GM21737 (cell line): Measurements from ENCODE around the gene CTDP1.
"Not testable (repeated sequence)": the region's sequence is repeated elsewhere in the genome, so short reads cannot be mapped to it uniquely, and the experiment has no call there.

Experiments used
- ATAC-seq: cut with Tn5 transposase; IDR thresholded peaks from one replicate; pipeline ENCODE4 v1.9.1; 2021; ENCODE audit warnings: mild to moderate bottlenecking, moderate library complexity; ENCODE audit not compliant: unreplicated experiment

Gene CTDP1

GRCh38 chr18:79681484-79682387, 2.1 kb downstream of the CTDP1 start:
- no peak for ATAC-seq

- ATAC-seq = no peak
These were observed 2.9 kb downstream of the CTDP1 start for GRCh38 chr18:79682481-79682880.

GRCh38 chr18:79682894-79683625, 3.5 kb downstream of the CTDP1 start:
- no peak for ATAC-seq

GRCh38 chr18:79683626-79684282, 4.2 kb downstream of the CTDP1 start:
- ATAC-seq = no peak

- ATAC-seq = no peak
These were observed 4.7 kb downstream of the CTDP1 start for GRCh38 chr18:79684283-79684631.

- ATAC-seq = no peak
These were observed 5.2 kb downstream of the CTDP1 start for GRCh38 chr18:79684787-79685186.

GRCh38 chr18:79685281-79685680, 5.7 kb downstream of the CTDP1 start:
- no peak for ATAC-seq

GRCh38 chr18:79685971-79686370, 6.4 kb downstream of the CTDP1 start:
- ATAC-seq = no peak

- no peak for ATAC-seq
These were observed 8.2 kb downstream of the CTDP1 start for GRCh38 chr18:79687806-79688205.

- ATAC-seq = no peak
These were observed 10.5 kb downstream of the CTDP1 start for GRCh38 chr18:79690071-79690470.

- ATAC-seq = no peak
These were observed 11.2 kb downstream of the CTDP1 start for GRCh38 chr18:79690586-79691482.

GRCh38 chr18:79692056-79692455, 12.5 kb downstream of the CTDP1 start:
- no peak for ATAC-seq

- no peak for ATAC-seq
These were observed 13.3 kb downstream of the CTDP1 start for GRCh38 chr18:79692886-79693285.

- no peak for ATAC-seq
These were observed 14.1 kb downstream of the CTDP1 start for GRCh38 chr18:79693561-79694205.

GRCh38 chr18:79694206-79694894, 14.7 kb downstream of the CTDP1 start:
- ATAC-seq = not testable (repeated sequence)

- ATAC-seq = no peak
These were observed 15.3 kb downstream of the CTDP1 start for GRCh38 chr18:79694895-79695213.

GRCh38 chr18:79695269-79695668, 15.7 kb downstream of the CTDP1 start:
- no peak for ATAC-seq

- no peak for ATAC-seq
These were observed 16.6 kb downstream of the CTDP1 start for GRCh38 chr18:79695856-79696850.
